ENCODE measurements around the gene SENP8. TPM values are rescaled to one million over a fixed set of nuclear protein-coding genes. Genes with fewer than 3 reads are reported as not detected.

The SENP8 gene
- total and polyA plus RNA-seq, 10 donors = 0.57 to 3.0 (median 1.4) TPM

Other genes with a start within 250 kb of the SENP8 start
- 10 to 100 TPM; 45.0 to 80.9 (median 57.7) TPM for gene MYO9A, start 253 bp upstream of the SENP8 start, total RNA-seq
- 1 to 10 TPM; 1.7 to 2.4 (median 2.1) TPM for gene MYO9A, start 253 bp upstream of the SENP8 start, polyA plus RNA-seq
- gene GRAMD2A, start 79.4 kb downstream of the SENP8 start, total RNA-seq = under 1 TPM in 1 of 7 donors, not detected in 6; 0.34 TPM
- under 1 TPM; 0.03 to 0.11 (median 0.06) TPM for gene GRAMD2A, start 79.4 kb downstream of the SENP8 start, polyA plus RNA-seq
- 100 to 1,000 TPM; 333 to 543 (median 379) TPM for gene PKM, start 112.8 kb downstream of the SENP8 start, total RNA-seq
- gene PKM, start 112.8 kb downstream of the SENP8 start, polyA plus RNA-seq = 100 to 1,000 TPM; 156 to 250 (median 187) TPM
- gene PARP6, start 154.2 kb downstream of the SENP8 start, total RNA-seq = 10 to 100 TPM; 54.8 to 77.6 (median 70.3) TPM
- gene PARP6, start 154.2 kb downstream of the SENP8 start, polyA plus RNA-seq = 10 to 100 TPM; 43.9 to 99.5 (median 67.9) TPM
- gene CELF6, start 201.8 kb downstream of the SENP8 start, total RNA-seq = 1 to 10 TPM; 1.7 to 7.5 (median 2.8) TPM
- 1 to 10 TPM; 4.4 to 9.2 (median 8.1) TPM for gene CELF6, start 201.8 kb downstream of the SENP8 start, polyA plus RNA-seq